ENCODE data around the gene SLC35A2. TPM values are rescaled to one million over a fixed set of nuclear protein-coding genes. Genes with fewer than 3 reads are reported as not detected.

SLC35A2 gene
- total RNA-seq, 1 donor from 2014 or later: 33.3 TPM

GRCh38 chrX:48918301-48918642, 6.8 kb upstream of the SLC35A2 start:
- Mint-ChIP-seq H3K36me3 (no peaks in the 10 kb centered on the region), H3K27ac (peak overlapping the region; percentile 91), H3K4me1 (ENCODE audit: unreplicated experiment) (peaks cover 17% of the 10 kb centered on the region), H3K27me3 (no peaks in the 10 kb centered on the region), H3K9me3 (no peaks in the 10 kb centered on the region), H3K4me3 (peak overlapping the region; percentile 88)
- no peak for TF ChIP-seq CTCF (conservative IDR thresholded peaks at IDR 0.05)
- no peak for DNase-seq (ENCODE audit: extremely low spot score, unreplicated experiment)

- Mint-ChIP-seq H3K27me3 (no peaks in the 10 kb centered on the region), H3K36me3 (no peaks in the 10 kb centered on the region), H3K27ac (peak overlapping the region; percentile 91), H3K4me3 (peak overlapping the region; percentile 88), H3K4me1 (ENCODE audit: unreplicated experiment) (peaks cover 17% of the 10 kb centered on the region), H3K9me3 (no peaks in the 10 kb centered on the region)
- peak; percentile 91 for TF ChIP-seq CTCF (conservative IDR thresholded peaks at IDR 0.05)
- DNase-seq (ENCODE audit: extremely low spot score, unreplicated experiment): peak; percentile 85
Measured at GRCh38 chrX:48917139-48918001, 5.9 kb upstream of the SLC35A2 start.

- Mint-ChIP-seq H3K4me3 (no peak overlapping the region), H3K9me3 (no peaks in the 10 kb centered on the region), H3K27me3 (no peaks in the 10 kb centered on the region), H3K36me3 (peaks cover 10% of the 10 kb centered on the region), H3K4me1 (ENCODE audit: unreplicated experiment) (peaks cover 22% of the 10 kb centered on the region), H3K27ac (peak overlapping the region; percentile 29)
- no peak for DNase-seq (ENCODE audit: extremely low spot score, unreplicated experiment)
- TF ChIP-seq CTCF (conservative IDR thresholded peaks at IDR 0.05): no peak
Measured at GRCh38 chrX:48914593-48915493, 3.4 kb upstream of the SLC35A2 start.

- no peak for DNase-seq (ENCODE audit: extremely low spot score, unreplicated experiment)
- no peak overlapping the region for H3K4me3 Mint-ChIP-seq
- peaks cover 10% of the 10 kb centered on the region for H3K36me3 Mint-ChIP-seq
- peaks cover 18% of the 10 kb centered on the region for H3K4me1 Mint-ChIP-seq (ENCODE audit: unreplicated experiment)
- H3K9me3 Mint-ChIP-seq: no peaks in the 10 kb centered on the region
- no peaks in the 10 kb centered on the region for H3K27me3 Mint-ChIP-seq
- no peak overlapping the region for H3K27ac Mint-ChIP-seq
- no peak for TF ChIP-seq CTCF (conservative IDR thresholded peaks at IDR 0.05)
Measured at GRCh38 chrX:48913605-48914366, 2.3 kb upstream of the SLC35A2 start.

GRCh38 chrX:48910926-48911411, 477 bp downstream of the SLC35A2 start:
- H3K4me3 Mint-ChIP-seq: peak overlapping the region; percentile 94
- peak overlapping the region; percentile 97 for H3K27ac Mint-ChIP-seq
- TF ChIP-seq CTCF (conservative IDR thresholded peaks at IDR 0.05): no peak
- H3K4me1 Mint-ChIP-seq (ENCODE audit: unreplicated experiment): peaks cover 13% of the 10 kb centered on the region
- H3K36me3 Mint-ChIP-seq: peaks cover 10% of the 10 kb centered on the region
- H3K9me3 Mint-ChIP-seq: no peaks in the 10 kb centered on the region
- DNase-seq (ENCODE audit: extremely low spot score, unreplicated experiment): no peak
- H3K27me3 Mint-ChIP-seq: no peaks in the 10 kb centered on the region

Data from type B pancreatic cell (in vitro differentiated cells).